NT2/D1 (cell line): Measurements from ENCODE around the gene TPCN2.

Source experiments
- DNase-seq: peaks from one replicate; pipeline ENCODE4 v3.0.0-alpha.2; 2011; ENCODE audit warnings: low read depth, low spot score
- H3K27me3 ChIP-seq: 2 replicates; pipeline ENCODE4 v1.6.0; 2011; ENCODE audit warnings: mild to moderate bottlenecking; ENCODE audit not compliant: insufficient read length, insufficient read depth
- H3K36me3 ChIP-seq: 2 replicates; pipeline ENCODE4 v1.6.1; 2011; ENCODE audit warnings: mild to moderate bottlenecking, low read length, mixed read lengths; ENCODE audit not compliant: insufficient read depth, insufficient read length
- H3K4me1 ChIP-seq: 2 replicates; pipeline ENCODE4 v1.5.1; 2011; ENCODE audit not compliant: insufficient read depth, insufficient read length
- H3K4me3 ChIP-seq: 2 replicates; pipeline ENCODE4 v1.5.1; 2011; ENCODE audit warnings: low read depth; ENCODE audit not compliant: insufficient read length
- H3K9ac ChIP-seq: 2 replicates; pipeline ENCODE4 v1.6.0; 2011; ENCODE audit warnings: low read depth; ENCODE audit not compliant: insufficient read length
- H3K9me3 ChIP-seq: 2 replicates; pipeline ENCODE4 v1.5.1; 2011; ENCODE audit warnings: mild to moderate bottlenecking, low read length; ENCODE audit not compliant: insufficient read depth
- SUZ12 ChIP-seq: IDR thresholded peaks from 2 replicates; pipeline ENCODE4 v1.6.1; 2011; ENCODE audit not compliant: insufficient read length, insufficient read depth; ENCODE audit errors: extremely low read depth
- YY1 ChIP-seq: IDR thresholded peaks from 2 replicates; pipeline ENCODE4 v1.6.1; 2011; ENCODE audit not compliant: insufficient read length, insufficient read depth
- ZNF274 ChIP-seq: IDR thresholded peaks from 2 replicates; pipeline ENCODE4 v1.6.1; 2011; ENCODE audit warnings: mild to moderate bottlenecking, low read depth, low read length

The TPCN2 gene

GRCh38 chr11:69060806-69061712 is 12.3 kb downstream of the TPCN2 start:
- H3K4me3 ChIP-seq, result no peak overlapping the region
- peaks cover 81% of the 10 kb centered on the region for H3K36me3 ChIP-seq
- no peak overlapping the region for H3K9ac ChIP-seq
- H3K27me3 ChIP-seq, result no peaks in the 10 kb centered on the region
- no peak for TF ChIP-seq YY1
- no peak for TF ChIP-seq SUZ12
- no peak for TF ChIP-seq ZNF274
- no peaks in the 10 kb centered on the region for H3K9me3 ChIP-seq
- H3K4me1 ChIP-seq, result peaks cover 5% of the 10 kb centered on the region
- DNase-seq, result no peak

- Histone ChIP-seq H3K4me3 (no peak overlapping the region), H3K27me3 (no peaks in the 10 kb centered on the region), H3K9ac (no peak overlapping the region), H3K4me1 (peaks cover 5% of the 10 kb centered on the region), H3K36me3 (peaks cover 84% of the 10 kb centered on the region), H3K9me3 (no peaks in the 10 kb centered on the region)
- TF ChIP-seq YY1 (no peak), ZNF274 (no peak), SUZ12 (no peak)
- DNase-seq, result no peak
Measured at GRCh38 chr11:69061713-69062053, 13.0 kb downstream of the TPCN2 start.

GRCh38 chr11:69062169-69062855 is 13.6 kb downstream of the TPCN2 start:
- Histone ChIP-seq H3K9ac (no peak overlapping the region), H3K4me3 (no peak overlapping the region), H3K27me3 (no peaks in the 10 kb centered on the region), H3K36me3 (peaks cover 86% of the 10 kb centered on the region), H3K9me3 (no peaks in the 10 kb centered on the region), H3K4me1 (peaks cover 5% of the 10 kb centered on the region)
- no peak for DNase-seq
- TF ChIP-seq SUZ12 (no peak), YY1 (no peak), ZNF274 (no peak)

GRCh38 chr11:69062873-69063651 is 14.3 kb downstream of the TPCN2 start:
- H3K36me3 ChIP-seq, result peaks cover 84% of the 10 kb centered on the region
- no peak for TF ChIP-seq ZNF274
- TF ChIP-seq SUZ12, result no peak
- TF ChIP-seq YY1, result no peak
- H3K27me3 ChIP-seq, result no peaks in the 10 kb centered on the region
- no peak overlapping the region for H3K4me3 ChIP-seq
- peaks cover 5% of the 10 kb centered on the region for H3K4me1 ChIP-seq
- H3K9me3 ChIP-seq, result no peaks in the 10 kb centered on the region
- no peak overlapping the region for H3K9ac ChIP-seq
- DNase-seq, result no peak

- no peak overlapping the region for H3K4me3 ChIP-seq
- H3K27me3 ChIP-seq, result no peaks in the 10 kb centered on the region
- TF ChIP-seq YY1, result no peak
- no peak for TF ChIP-seq SUZ12
- TF ChIP-seq ZNF274, result no peak
- H3K9ac ChIP-seq, result no peak overlapping the region
- no peak for DNase-seq
- H3K36me3 ChIP-seq, result peaks cover 78% of the 10 kb centered on the region
- no peaks in the 10 kb centered on the region for H3K9me3 ChIP-seq
- H3K4me1 ChIP-seq, result peaks cover 5% of the 10 kb centered on the region
Measured at GRCh38 chr11:69063652-69064260, 15.0 kb downstream of the TPCN2 start.

GRCh38 chr11:69064394-69064957 is 15.7 kb downstream of the TPCN2 start:
- DNase-seq, result no peak
- H3K9ac ChIP-seq, result no peak overlapping the region
- H3K4me1 ChIP-seq, result peaks cover 5% of the 10 kb centered on the region
- no peaks in the 10 kb centered on the region for H3K9me3 ChIP-seq
- TF ChIP-seq SUZ12 (no peak), YY1 (no peak), ZNF274 (no peak)
- H3K27me3 ChIP-seq, result no peaks in the 10 kb centered on the region
- no peak overlapping the region for H3K4me3 ChIP-seq
- peaks cover 74% of the 10 kb centered on the region for H3K36me3 ChIP-seq
